ENCODE measurements around the gene UNC119. TPM values are rescaled to one million over a fixed set of nuclear protein-coding genes. Genes with fewer than 3 reads are reported as not detected.

UNC119 gene
- total and polyA plus RNA-seq, 8 donors, result 13.6 to 30.9 (median 17.2) TPM

GRCh38 chr17:28573966-28574480 is 21.6 kb upstream of the UNC119 start:
- TF ChIP-seq EP300 (IDR thresholded peaks at IDR 0.05) (no peak), POLR2AphosphoS5 (IDR thresholded peaks at IDR 0.05) (no peak), POLR2A (IDR thresholded peaks at IDR 0.05) (no peak)
- TF ChIP-seq, protein P1, sequence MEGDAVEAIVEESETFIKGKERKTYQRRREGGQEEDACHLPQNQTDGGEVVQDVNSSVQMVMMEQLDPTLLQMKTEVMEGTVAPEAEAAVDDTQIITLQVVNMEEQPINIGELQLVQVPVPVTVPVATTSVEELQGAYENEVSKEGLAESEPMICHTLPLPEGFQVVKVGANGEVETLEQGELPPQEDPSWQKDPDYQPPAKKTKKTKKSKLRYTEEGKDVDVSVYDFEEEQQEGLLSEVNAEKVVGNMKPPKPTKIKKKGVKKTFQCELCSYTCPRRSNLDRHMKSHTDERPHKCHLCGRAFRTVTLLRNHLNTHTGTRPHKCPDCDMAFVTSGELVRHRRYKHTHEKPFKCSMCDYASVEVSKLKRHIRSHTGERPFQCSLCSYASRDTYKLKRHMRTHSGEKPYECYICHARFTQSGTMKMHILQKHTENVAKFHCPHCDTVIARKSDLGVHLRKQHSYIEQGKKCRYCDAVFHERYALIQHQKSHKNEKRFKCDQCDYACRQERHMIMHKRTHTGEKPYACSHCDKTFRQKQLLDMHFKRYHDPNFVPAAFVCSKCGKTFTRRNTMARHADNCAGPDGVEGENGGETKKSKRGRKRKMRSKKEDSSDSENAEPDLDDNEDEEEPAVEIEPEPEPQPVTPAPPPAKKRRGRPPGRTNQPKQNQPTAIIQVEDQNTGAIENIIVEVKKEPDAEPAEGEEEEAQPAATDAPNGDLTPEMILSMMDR (IDR thresholded peaks at IDR 0.05), result no peak
- H3K4me1 ChIP-seq, result peaks cover 23 to 58% (median 40%) of the 10 kb centered on the region in 4 donors
- 88 to 99% (median 93%) methylated on average over 6 of the region's 6 CpGs for WGBS, 5 donors
- no peak for DNase-seq
- intact Hi-C loops (cut with DNase I; ENCODE audit: low total_unique reads), result no loop called here
- H3K4me3 ChIP-seq, result no peak overlapping the region
- peaks cover 0 to 12% (median 0%) of the 10 kb centered on the region in 4 donors for H3K36me3 ChIP-seq
- H3K9me3 ChIP-seq, result no peaks in the 10 kb centered on the region
- H3K27me3 ChIP-seq, result no peaks in the 10 kb centered on the region
- no peak overlapping the region for H3K27ac ChIP-seq

- no peak for DNase-seq
- 94 to 98% (median 97%) methylated on average over 7 to 9 of the region's 9 CpGs for WGBS, 5 donors
- intact Hi-C loops (cut with DNase I; ENCODE audit: low total_unique reads), result no loop called here
- TF ChIP-seq, protein P1 (IDR thresholded peaks at IDR 0.05), result no peak
- TF ChIP-seq EP300 (IDR thresholded peaks at IDR 0.05) (no peak), POLR2A (IDR thresholded peaks at IDR 0.05) (no peak), POLR2AphosphoS5 (IDR thresholded peaks at IDR 0.05) (no peak)
- Histone ChIP-seq H3K27me3 (no peaks in the 10 kb centered on the region), H3K36me3 (peaks cover 0 to 7% (median 0%) of the 10 kb centered on the region in 4 donors), H3K4me1 (peaks cover 23 to 63% (median 41%) of the 10 kb centered on the region in 4 donors), H3K4me3 (no peak overlapping the region), H3K27ac (no peak overlapping the region), H3K9me3 (no peaks in the 10 kb centered on the region)
Observed at GRCh38 chr17:28573521-28573920, 21.1 kb upstream of the UNC119 start.

DNA sequence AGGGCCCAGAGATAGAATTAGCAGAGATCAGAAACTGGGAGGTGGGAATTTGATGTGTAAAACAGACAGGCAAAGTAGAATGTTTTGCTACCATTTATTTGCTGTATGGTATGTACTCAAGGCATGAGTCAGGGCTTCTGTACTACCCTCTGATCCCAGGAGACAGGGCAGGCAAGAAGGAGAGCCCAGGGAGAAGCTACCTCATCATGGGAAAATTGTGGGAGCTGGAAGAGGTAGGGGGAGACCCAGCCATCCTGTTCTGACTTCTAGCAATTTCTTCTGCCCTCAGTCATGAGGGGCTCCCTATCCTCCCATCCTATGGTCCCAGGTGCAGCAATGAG is 20.6 kb upstream of the UNC119 start:
- Histone ChIP-seq H3K27ac (peak overlapping the region in 1 of 5 donors; percentile 89), H3K4me3 (no peak overlapping the region), H3K36me3 (peaks cover 0 to 2% (median 0%) of the 10 kb centered on the region in 4 donors), H3K27me3 (no peaks in the 10 kb centered on the region), H3K4me1 (peaks cover 23 to 68% (median 41%) of the 10 kb centered on the region in 4 donors), H3K9me3 (no peaks in the 10 kb centered on the region)
- TF ChIP-seq POLR2A (IDR thresholded peaks at IDR 0.05) (no peak), POLR2AphosphoS5 (IDR thresholded peaks at IDR 0.05) (no peak), EP300 (IDR thresholded peaks at IDR 0.05) (no peak)
- TF ChIP-seq, protein P1 (IDR thresholded peaks at IDR 0.05), result no peak
- DNase-seq, result no peak
- intact Hi-C loops (cut with DNase I; ENCODE audit: low total_unique reads), result no loop called here

DNA sequence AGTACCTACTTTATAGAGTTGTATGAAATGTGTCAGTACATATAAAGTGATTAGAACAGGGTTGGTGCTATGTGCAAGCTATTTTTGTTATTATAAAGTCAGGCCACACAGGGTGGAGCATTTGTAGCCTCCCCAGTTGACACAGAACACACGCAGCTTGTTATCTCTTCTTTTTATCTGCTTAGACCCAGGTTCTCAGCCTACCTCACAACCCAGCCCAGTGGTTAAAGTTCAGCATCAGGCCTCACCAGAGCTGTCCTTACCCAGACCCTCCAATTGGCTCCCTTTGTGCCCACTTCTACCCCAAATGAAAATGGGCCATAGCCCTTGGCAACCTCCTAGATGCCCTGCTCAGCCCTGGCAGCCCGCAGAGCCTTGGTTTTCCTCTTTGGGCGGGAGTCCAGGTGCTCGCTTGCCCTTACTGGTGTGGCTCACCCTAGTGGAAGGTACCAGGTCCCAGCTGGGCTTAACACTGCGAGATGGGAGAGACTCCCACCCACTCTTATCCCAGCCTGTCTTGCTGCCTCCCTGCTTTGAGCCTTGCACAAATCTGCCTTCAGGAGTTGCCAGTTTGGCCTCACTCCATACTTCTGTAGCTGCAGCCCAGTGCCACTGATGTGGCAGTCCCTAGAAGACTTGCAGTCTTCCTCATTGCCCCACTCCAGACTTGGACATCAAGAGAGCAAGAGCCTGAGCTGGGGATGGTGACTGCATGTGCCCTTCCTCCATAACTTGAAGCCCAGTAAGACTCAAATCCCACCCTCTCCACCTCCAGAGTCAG is 20.0 kb upstream of the UNC119 start:
- 37 to 68% (median 61%) methylated on average over 1 to 5 of the region's 5 CpGs for WGBS, 5 donors
- Histone ChIP-seq H3K9me3 (no peaks in the 10 kb centered on the region), H3K4me3 (peak overlapping the region; percentile 77 to 92 (median 90)), H3K36me3 (peaks cover 0 to under 1% (median 0%) of the 10 kb centered on the region in 4 donors), H3K4me1 (peaks cover 23 to 71% (median 43%) of the 10 kb centered on the region in 4 donors), H3K27ac (peak overlapping the region; percentile 13 to 89 (median 88)), H3K27me3 (no peaks in the 10 kb centered on the region)
- intact Hi-C loops (cut with DNase I; ENCODE audit: low total_unique reads), result no loop called here
- no peak for TF ChIP-seq POLR2AphosphoS5 (IDR thresholded peaks at IDR 0.05)
- TF ChIP-seq EP300 (IDR thresholded peaks at IDR 0.05), result no peak
- TF ChIP-seq, protein P1 (IDR thresholded peaks at IDR 0.05), result no peak
- TF ChIP-seq POLR2A (IDR thresholded peaks at IDR 0.05), result no peak
- no peak for DNase-seq

All from stomach (tissue), 9 donors.